GM21360 (cell line): ENCODE results near the gene KCNK15.
"Not testable (repeated sequence)": the region's sequence is repeated elsewhere in the genome, so short reads cannot be mapped to it uniquely, and the experiment has no call there.

Source experiments
- ATAC-seq: cut with Tn5 transposase; IDR thresholded peaks from one replicate; pipeline ENCODE4 v1.9.1; 2021; ENCODE audit warnings: mild to moderate bottlenecking, moderate library complexity; ENCODE audit not compliant: unreplicated experiment

The KCNK15 gene

GRCh38 chr20:44756011-44756688, 10.5 kb downstream of the KCNK15 start:
- ATAC-seq = no peak

- no peak for ATAC-seq
Measured at GRCh38 chr20:44756956-44757355, 11.3 kb downstream of the KCNK15 start.

DNA sequence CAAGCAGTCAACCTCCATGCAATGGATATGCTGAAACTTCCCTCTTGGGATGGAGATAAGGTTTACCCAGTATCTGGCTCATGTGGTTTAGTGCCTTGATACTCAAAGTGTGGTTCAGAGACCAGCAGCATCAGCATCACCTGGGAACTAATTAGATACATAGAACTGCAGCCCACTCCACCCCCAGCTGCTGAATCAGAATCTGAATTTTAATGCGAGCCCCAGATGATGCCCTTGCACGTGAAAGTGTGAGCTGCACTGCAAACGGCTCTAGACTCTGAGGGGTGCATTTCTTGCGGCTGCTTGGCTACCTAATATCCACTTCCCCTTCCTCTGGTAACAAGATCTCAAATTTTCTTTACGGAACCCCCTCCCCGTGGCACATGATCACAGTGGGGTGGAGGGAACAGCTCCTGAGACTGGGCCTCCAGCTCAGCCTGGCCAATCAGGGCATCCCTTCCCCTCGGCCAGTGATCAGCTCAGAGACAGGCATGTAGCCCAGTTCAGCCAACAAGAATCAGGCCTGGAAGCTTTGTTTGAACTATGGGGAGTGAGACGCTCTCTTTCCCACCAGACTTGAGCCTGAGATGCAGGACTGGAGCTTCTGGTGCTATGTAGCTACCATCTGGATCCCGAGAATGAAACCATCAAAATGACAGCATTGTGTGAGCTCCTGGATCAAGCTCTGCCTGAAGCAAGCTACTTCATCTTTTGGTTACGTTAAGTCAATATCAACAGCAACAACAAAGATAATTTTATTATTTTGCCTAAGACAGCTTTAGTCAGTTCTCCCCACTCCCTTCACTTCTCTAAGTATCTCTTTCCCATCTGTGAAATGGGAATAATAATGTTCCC, 12.8 kb downstream of the KCNK15 start:
- ATAC-seq = no peak

GRCh38 chr20:44759595-44759994, 13.9 kb downstream of the KCNK15 start:
- ATAC-seq = no peak

GRCh38 chr20:44761423-44761822, 15.8 kb downstream of the KCNK15 start:
- ATAC-seq = no peak

DNA sequence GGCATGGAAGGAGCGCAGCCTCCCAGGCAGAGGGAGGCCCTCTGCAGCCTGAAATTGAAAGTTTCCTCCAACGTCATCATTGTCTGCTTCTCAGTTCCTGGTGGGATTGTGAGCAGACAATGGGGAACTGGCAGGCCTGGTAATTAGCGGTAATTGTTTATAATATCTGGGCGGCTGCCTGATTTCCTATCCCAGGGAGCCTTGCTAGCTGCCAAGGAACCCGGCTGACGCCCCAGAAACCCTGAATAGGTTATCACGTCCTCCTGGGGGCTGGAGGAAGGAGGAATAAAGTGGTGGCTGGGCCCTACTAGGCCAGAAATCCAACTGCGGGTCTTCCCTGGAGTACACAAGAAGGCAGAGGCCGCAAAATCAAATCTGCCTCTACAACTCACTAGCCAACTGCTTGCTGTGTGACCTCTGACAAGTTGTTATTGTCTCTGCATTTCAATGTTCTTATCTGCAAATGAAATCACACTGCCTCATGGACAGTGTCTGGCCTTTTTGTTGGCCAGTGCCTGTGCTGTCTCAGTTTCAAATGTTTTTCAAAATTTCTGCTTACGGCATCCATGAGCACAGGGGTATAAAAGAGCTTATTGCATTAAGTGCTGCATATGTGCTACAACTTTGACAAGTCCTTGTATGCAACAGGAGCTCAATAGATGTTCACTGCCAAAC, 16.9 kb downstream of the KCNK15 start:
- ATAC-seq = no peak

DNA sequence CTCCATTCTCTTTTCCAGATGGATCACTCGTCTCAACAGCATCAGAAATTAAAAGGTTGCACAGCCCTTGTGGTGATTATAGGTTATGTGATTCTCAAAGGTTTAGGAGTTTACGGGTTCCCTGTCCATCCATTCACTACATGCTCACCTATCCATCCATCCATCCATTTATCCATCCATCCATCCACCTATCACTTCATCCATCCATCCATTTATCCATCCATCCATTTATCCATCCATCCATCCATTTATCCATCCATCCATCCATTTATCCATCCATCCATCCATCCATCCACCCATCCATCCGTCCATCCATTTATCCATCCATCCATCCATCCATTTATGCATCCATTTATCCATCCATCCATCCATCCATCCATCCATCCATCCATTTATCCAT, 18.1 kb downstream of the KCNK15 start:
- ATAC-seq = not testable (repeated sequence)

DNA sequence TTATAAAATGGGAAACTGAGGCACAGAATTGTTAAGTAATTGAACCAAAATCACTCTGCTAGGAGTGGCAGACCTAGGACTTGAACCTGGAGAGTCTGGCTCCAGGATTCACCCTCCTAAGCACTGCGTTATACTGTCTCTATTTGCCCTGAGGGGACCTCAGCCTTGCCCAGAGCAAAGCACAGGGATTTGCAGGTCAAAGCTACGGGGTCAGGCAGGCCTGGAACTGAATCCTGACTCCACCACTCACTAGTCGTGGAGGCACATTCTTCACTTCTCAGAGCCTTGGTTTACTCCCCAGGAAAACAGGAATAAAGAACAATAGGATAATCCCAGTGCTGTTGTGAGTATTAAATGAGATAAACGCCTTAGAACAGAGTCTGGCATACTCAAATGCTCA, 19.4 kb downstream of the KCNK15 start:
- no peak for ATAC-seq

DNA sequence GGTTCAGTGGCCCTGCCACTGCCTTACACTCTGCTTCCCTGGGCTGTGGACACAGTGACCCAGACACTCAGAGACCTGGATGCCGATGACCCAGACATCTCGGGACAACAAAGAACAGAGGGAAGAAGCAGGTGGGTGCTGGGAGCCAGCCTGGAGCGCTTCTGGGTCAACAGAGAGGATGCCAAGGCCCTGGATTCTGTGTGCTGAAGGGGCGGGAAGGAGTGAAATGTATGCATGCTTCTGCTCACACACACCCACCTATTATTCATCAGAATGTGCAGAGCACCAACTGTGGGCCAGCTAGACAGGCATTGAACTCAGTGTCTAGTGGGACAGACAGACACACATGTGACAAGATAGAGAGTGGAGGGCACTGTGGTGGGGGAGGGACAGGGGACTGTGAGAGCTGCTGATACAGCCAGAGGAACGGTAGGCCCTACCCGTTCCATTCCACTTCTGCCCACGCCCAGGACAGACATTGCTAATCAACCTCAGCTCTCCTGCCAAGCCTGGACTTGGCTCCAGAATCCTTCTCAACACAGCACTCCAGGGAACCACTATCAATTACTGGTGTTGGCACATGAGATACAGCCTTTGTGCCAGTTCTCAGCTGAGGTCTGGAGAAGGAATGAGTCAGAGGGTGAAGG, 20.2 kb downstream of the KCNK15 start:
- ATAC-seq = no peak

- no peak for ATAC-seq
Measured at GRCh38 chr20:44768256-44768655, 22.6 kb downstream of the KCNK15 start.

DNA sequence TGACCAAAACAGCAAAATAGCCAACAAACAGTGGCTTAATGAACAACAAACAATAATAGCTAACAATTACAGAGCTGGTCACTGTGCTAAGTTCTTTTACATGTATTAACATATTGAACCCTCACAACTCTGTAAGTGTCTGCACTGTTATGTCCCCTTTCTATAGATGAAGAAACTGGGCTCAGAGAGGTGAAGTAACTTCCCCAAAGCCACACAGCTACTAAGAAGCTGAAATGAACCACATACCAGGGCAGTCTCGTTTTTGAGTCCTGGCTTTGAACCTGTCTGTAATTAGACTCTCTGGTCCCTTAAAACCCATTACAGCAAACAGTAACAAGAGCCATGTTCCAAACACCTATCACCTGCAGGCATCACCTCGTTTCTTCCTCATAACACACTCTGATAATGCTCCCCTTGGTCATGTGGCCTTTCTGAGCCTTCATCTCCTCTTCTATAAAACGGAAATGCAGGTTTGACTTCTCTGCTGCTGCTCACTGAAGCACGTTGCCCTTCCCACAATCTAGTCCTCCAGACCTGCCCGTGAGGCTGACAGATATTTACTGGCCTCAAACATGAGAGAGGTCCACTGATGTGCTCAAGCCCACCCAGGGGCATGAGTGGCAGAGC, 23.3 kb downstream of the KCNK15 start:
- no peak for ATAC-seq

GRCh38 chr20:44769481-44769863, 23.8 kb downstream of the KCNK15 start:
- ATAC-seq = no peak

DNA sequence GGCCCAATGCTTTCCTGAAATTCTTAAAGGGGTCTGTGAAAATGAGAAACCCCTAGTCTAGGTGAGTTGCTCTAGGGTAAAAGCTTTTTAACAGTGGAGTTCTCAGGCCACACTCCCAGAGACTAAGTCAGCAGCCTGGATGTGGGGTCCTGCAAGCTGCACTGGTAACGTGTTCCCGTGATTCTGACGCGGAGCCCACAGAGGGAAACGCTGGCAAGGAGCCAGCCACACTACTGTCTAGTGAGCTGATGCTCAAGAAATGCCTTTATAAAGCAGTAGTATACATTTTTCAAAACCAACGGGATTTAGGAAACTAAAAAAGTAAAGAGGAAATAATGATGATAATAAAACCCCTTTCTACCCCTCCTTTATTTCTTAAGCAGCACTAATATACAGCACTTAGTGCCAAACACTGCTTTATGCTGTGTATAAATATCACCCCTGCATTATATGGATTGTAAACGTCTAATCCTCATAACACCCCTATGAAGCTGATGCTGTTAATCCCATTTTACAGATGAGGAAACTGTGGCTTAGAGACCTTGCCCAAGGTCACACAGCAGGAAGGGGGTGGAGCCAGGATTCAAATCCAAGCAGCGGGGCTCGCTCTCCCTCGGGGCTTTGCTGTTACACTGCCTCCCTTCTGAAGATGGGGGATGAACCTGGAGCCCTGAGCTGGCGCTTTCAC, 25.0 kb downstream of the KCNK15 start:
- no peak for ATAC-seq

DNA sequence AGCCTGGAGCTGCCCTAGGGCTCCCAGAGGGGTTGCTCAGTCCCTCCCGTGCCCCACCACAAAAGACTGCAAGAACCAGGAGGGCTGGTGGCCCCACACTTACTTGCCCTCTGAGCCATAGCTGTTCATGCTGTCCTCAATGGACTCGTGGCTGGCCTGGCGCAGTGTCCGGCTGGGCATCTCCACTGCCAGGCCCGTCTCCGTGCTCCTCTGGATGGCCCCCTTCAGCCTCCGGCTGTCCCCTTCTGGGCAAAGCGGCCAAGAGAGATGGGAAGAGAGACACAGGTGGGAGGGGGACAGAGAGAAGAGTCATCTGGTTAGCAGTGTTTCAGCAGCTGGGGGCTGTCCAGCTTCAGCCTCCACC, 25.5 kb downstream of the KCNK15 start:
- no peak for ATAC-seq

DNA sequence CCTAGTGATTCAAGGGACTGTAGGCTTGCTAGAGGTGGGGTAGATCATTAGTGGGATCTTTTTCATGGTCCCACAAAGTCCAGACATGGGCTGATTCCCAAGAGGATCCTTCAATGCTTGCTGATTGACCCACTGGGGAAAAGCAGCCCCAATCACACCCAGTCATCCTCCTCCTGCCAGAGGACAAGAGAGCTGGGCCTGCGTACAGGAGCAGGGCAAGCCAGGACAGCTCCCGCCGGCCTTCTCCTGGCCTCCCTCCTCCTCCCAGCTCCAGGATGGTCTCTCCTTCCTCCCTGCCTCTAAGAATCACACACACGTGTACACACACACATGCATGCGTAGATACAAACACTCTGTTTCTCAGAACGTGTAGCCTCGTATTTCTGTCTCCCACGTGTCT, 27.0 kb downstream of the KCNK15 start:
- no peak for ATAC-seq

DNA sequence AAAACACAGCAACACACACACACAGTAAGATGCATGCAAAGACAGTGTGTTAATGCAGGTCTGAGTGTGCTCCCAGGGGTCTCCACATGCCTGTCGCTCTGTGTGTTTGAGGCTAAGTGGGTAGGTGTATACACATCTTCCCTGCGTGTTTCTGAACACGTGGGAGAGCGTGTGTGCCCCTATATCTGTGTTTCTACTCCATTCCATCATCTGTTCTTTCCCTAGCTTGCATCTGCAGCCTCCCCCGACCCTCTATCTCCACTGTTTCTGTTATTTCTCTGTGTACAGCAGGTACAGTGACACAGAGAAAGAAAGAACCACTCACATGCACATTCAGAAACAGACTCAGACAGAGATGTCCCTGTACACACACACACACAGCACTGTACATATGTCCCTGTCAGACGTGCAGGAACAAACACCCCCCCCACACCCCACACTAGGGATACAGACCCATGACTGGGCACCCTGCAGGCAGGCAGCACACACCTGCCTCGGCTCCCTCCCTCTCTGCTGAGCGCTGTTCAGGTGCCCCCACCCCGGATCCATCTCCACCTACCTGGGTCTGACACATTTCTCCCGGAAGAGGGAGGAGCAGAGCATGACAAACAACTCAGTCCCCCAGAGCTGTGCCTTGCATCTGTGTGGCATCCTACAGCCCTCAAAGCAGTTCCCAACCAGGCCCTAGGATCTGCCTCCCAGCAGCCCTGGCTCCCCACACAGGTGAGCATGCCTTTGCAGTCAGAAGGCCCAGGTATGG, 27.6 kb downstream of the KCNK15 start:
- ATAC-seq = no peak

DNA sequence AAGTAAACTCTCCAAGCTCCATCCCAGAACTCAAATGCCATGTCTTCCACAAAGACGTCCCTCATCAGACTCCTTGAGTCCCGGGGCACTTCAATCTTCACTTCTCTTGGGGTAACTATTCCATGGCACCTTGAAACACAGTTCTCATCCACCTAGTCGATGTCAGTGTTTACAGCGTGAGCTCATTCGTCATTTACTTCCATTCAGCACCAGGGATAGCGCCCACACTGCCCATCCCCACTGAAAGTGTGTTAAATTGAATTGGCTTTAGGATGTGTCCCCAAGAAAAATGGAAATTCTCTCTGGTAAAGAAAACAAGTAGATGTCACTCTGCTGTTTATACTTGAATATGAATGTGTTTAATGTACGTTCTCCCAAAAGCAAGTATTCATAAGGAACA, 31.3 kb downstream of the KCNK15 start:
- ATAC-seq = no peak

DNA sequence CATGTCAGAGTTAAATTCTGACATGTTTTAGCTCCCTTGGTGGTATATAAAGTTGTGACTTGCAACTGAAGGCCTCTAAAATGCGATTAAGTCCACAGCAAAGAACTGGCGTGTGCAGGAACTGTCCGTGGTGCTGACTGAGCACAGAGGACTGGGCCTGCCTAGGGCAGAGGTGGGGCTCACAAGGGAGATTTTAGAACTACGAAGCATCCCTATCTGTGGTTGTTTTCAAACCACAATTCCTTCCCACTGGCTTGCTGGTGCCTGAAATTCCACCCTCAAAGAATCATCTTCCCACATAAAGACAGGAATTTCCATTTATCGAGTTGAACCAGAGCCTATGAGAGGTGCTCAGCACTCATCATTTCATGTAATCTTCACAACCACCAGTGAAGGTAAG, 34.6 kb downstream of the KCNK15 start:
- ATAC-seq = no peak

DNA sequence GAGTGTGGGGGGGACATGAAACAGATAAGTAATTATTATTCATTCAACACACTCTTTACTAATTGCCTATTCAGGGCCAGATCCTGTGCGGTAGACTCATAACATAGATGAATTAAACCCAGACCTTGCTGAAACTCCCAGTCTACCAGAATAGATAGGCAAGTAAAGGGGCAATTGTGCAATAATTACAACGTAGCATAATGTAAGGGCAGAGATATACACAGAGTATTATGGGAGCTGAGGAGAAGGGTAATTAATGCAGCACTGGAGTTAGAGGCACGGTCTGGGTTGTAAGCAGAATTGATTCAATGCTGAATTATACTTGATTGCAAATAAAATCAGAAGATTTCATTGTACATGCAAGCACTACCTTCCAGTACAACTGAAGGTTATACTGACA, 35.5 kb downstream of the KCNK15 start:
- ATAC-seq = no peak

DNA sequence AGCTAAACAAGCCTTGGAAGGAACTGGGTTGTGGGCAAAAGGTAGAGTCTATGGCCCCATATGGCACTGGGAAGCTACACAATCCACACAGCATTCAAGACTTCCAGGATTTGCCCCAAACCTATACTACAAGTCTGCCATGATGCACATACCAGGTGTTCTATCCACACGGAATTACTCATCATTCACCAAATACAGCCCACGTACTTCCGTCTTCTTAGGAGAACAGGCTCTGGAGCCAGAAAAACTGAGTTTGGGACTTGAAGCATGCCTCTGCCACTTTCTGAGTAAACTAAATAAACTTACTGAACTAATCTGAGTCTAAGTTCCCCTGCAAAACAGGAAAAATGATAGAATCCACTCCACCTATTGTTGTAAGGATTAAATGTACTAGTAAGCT, 36.1 kb downstream of the KCNK15 start:
- no peak for ATAC-seq
